Endothelial cell (in vitro differentiated cells): ENCODE measurements around the gene SYT12. TPM values are rescaled to one million over a fixed set of nuclear protein-coding genes. Genes with fewer than 3 reads are reported as not detected.
A peak's percentile ranks its signal among the peaks of the same experiment; 100 is the strongest.

Experiments
- DNase-seq: peaks from one replicate; pipeline ENCODE4 v3.0.0; 2021; ENCODE audit warnings: low spot score
- H3K27ac Mint-ChIP-seq: one replicate; pipeline ENCODE4 v1.8.0; 2021; ENCODE audit warnings: mixed read lengths, inconsistent platforms; ENCODE audit not compliant: unreplicated experiment
- H3K27me3 Mint-ChIP-seq: one replicate; pipeline ENCODE4 v1.8.0; 2021; ENCODE audit warnings: mild to moderate bottlenecking, moderate library complexity, mixed read lengths, inconsistent platforms; ENCODE audit not compliant: unreplicated experiment
- H3K36me3 Mint-ChIP-seq: one replicate; pipeline ENCODE4 v1.8.0; 2021; ENCODE audit warnings: mild to moderate bottlenecking, low read depth, mixed read lengths, inconsistent platforms; ENCODE audit not compliant: unreplicated experiment
- H3K4me1 Mint-ChIP-seq: one replicate; pipeline ENCODE4 v1.8.0; 2021; ENCODE audit warnings: mild to moderate bottlenecking, mixed read lengths, inconsistent platforms; ENCODE audit not compliant: unreplicated experiment
- H3K4me3 Mint-ChIP-seq: one replicate; pipeline ENCODE4 v1.8.0; 2021; ENCODE audit warnings: mild to moderate bottlenecking, mixed read lengths, inconsistent platforms; ENCODE audit not compliant: unreplicated experiment
- H3K9me3 Mint-ChIP-seq: one replicate; pipeline ENCODE4 v1.8.0; 2021; ENCODE audit warnings: mixed read lengths, inconsistent platforms; ENCODE audit not compliant: unreplicated experiment
- CTCF ChIP-seq: fragments of 200-600 bp; sonication (generic); IDR thresholded peaks from one replicate; pipeline ENCODE4 v1.5.0; 2021; ENCODE audit warnings: antibody characterized with exemption; ENCODE audit not compliant: unreplicated experiment
- total RNA-seq: library from RNA; stranded (reverse); fragmentation: NEBNext Ultra II Directional; extraction: Animal tissue kit (Norgen Biotek cat#: 25700); gene quantifications from one replicate; pipeline ENCODE4 v1.2.1, GENCODE V29; 2021; ENCODE audit not compliant: unreplicated experiment

Gene SYT12
- total RNA-seq, 1 donor from 2014 or later: 0.82 TPM

GRCh38 chr11:66981976-66982578 lies 40.9 kb upstream of the SYT12 start:
- peaks cover 8% of the 10 kb centered on the region for H3K4me1 Mint-ChIP-seq
- H3K27me3 Mint-ChIP-seq: peaks cover 5% of the 10 kb centered on the region
- no peak overlapping the region for H3K27ac Mint-ChIP-seq
- no peak for DNase-seq
- H3K9me3 Mint-ChIP-seq: no peaks in the 10 kb centered on the region
- no peak for TF ChIP-seq CTCF
- no peak overlapping the region for H3K4me3 Mint-ChIP-seq
- H3K36me3 Mint-ChIP-seq: peaks cover 12% of the 10 kb centered on the region

- H3K27me3 Mint-ChIP-seq: peaks cover 8% of the 10 kb centered on the region
- peaks cover 19% of the 10 kb centered on the region for H3K4me1 Mint-ChIP-seq
- no peak for TF ChIP-seq CTCF
- no peaks in the 10 kb centered on the region for H3K9me3 Mint-ChIP-seq
- peaks cover 11% of the 10 kb centered on the region for H3K36me3 Mint-ChIP-seq
- no peak overlapping the region for H3K4me3 Mint-ChIP-seq
- H3K27ac Mint-ChIP-seq: peak overlapping the region; percentile 72
- no peak for DNase-seq
Observed at GRCh38 chr11:66983275-66983924, 39.5 kb upstream of the SYT12 start.

GRCh38 chr11:66985508-66986177 lies 37.3 kb upstream of the SYT12 start:
- Mint-ChIP-seq H3K27me3 (peaks cover 8% of the 10 kb centered on the region), H3K36me3 (peaks cover 11% of the 10 kb centered on the region), H3K4me1 (peaks cover 20% of the 10 kb centered on the region), H3K9me3 (no peaks in the 10 kb centered on the region), H3K27ac (no peak overlapping the region), H3K4me3 (no peak overlapping the region)
- TF ChIP-seq CTCF: no peak
- no peak for DNase-seq

GRCh38 chr11:66986178-66986545 lies 36.8 kb upstream of the SYT12 start:
- H3K4me3 Mint-ChIP-seq: no peak overlapping the region
- no peak for TF ChIP-seq CTCF
- H3K27me3 Mint-ChIP-seq: peaks cover 8% of the 10 kb centered on the region
- no peak for DNase-seq
- peaks cover 20% of the 10 kb centered on the region for H3K4me1 Mint-ChIP-seq
- H3K36me3 Mint-ChIP-seq: peaks cover 11% of the 10 kb centered on the region
- H3K27ac Mint-ChIP-seq: no peak overlapping the region
- H3K9me3 Mint-ChIP-seq: no peaks in the 10 kb centered on the region

- Mint-ChIP-seq H3K36me3 (peaks cover 11% of the 10 kb centered on the region), H3K27ac (no peak overlapping the region), H3K4me1 (peaks cover 20% of the 10 kb centered on the region), H3K4me3 (no peak overlapping the region), H3K27me3 (peaks cover 8% of the 10 kb centered on the region), H3K9me3 (no peaks in the 10 kb centered on the region)
- DNase-seq: no peak
- TF ChIP-seq CTCF: no peak
Observed at GRCh38 chr11:66987158-66987620, 35.7 kb upstream of the SYT12 start.
